Measurements from ENCODE around the gene PPT1. TPM values are rescaled to one million over a fixed set of nuclear protein-coding genes. Genes with fewer than 3 reads are reported as not detected.
A peak's percentile ranks its signal among the peaks of the same experiment; 100 is the strongest.

Gene PPT1
- total and polyA plus RNA-seq, 3 donors from 2014 or later, result 67.0 to 112 (median 82.9) TPM

GRCh38 chr1:40133839-40134238 is 36.8 kb upstream of the PPT1 start:
- Histone ChIP-seq H3K36me3 (ENCODE audit: low read depth, missing control alignments) (no peaks in the 10 kb centered on the region), H3K4me3 (no peak overlapping the region), H3K27me3 (no peaks in the 10 kb centered on the region), H3K4me1 (no peaks in the 10 kb centered on the region), H3K27ac (no peak overlapping the region), H3K9me3 (no peaks in the 10 kb centered on the region)
- TF ChIP-seq POLR2A (IDR thresholded peaks at IDR 0.05), result no peak
- TF ChIP-seq CTCF (IDR thresholded peaks at IDR 0.05), result no peak
- intact Hi-C loops (cut with DNase I; ENCODE audit: low total_unique reads), result no loop called here
- WGBS, 2 donors, result 33 to 38% methylated on average over 2 of the region's 2 CpGs
- no peak for DNase-seq

- TF ChIP-seq CTCF (IDR thresholded peaks at IDR 0.05) (no peak), POLR2A (IDR thresholded peaks at IDR 0.05) (no peak)
- no peaks in the 10 kb centered on the region for H3K9me3 ChIP-seq
- no peak for DNase-seq
- H3K36me3 ChIP-seq (ENCODE audit: low read depth, missing control alignments), result no peaks in the 10 kb centered on the region
- WGBS, 2 donors, result 20 to 44% methylated on average over 16 to 21 of the region's 21 CpGs
- H3K4me3 ChIP-seq, result peak overlapping the region; percentile 29 to 46
- H3K27ac ChIP-seq, result no peak overlapping the region
- no peaks in the 10 kb centered on the region for H3K4me1 ChIP-seq
- intact Hi-C loops (cut with DNase I; ENCODE audit: low total_unique reads), result no loop called here
- no peaks in the 10 kb centered on the region for H3K27me3 ChIP-seq
Observed at GRCh38 chr1:40133312-40133665, 36.2 kb upstream of the PPT1 start.

GRCh38 chr1:40132383-40133311 is 35.6 kb upstream of the PPT1 start:
- intact Hi-C loops (cut with DNase I; ENCODE audit: low total_unique reads), result no loop called here
- TF ChIP-seq CTCF (IDR thresholded peaks at IDR 0.05) (no peak), POLR2A (IDR thresholded peaks at IDR 0.05) (no peak)
- Histone ChIP-seq H3K9me3 (no peaks in the 10 kb centered on the region), H3K36me3 (ENCODE audit: low read depth, missing control alignments) (no peaks in the 10 kb centered on the region), H3K4me1 (no peaks in the 10 kb centered on the region), H3K27me3 (no peaks in the 10 kb centered on the region), H3K4me3 (peak overlapping the region; percentile 29 to 46), H3K27ac (no peak overlapping the region)
- 15 to 17% methylated on average over 37 to 44 of the region's 44 CpGs for WGBS, 2 donors
- peak; percentile 38 for DNase-seq

- H3K27ac ChIP-seq, result no peak overlapping the region
- intact Hi-C loops (cut with DNase I; ENCODE audit: low total_unique reads), result no loop called here
- 16 to 44% methylated on average over 2 of the region's 2 CpGs for WGBS, 2 donors
- DNase-seq, result no peak
- H3K9me3 ChIP-seq, result no peaks in the 10 kb centered on the region
- no peaks in the 10 kb centered on the region for H3K36me3 ChIP-seq (ENCODE audit: low read depth, missing control alignments)
- no peaks in the 10 kb centered on the region for H3K27me3 ChIP-seq
- H3K4me1 ChIP-seq, result no peaks in the 10 kb centered on the region
- TF ChIP-seq CTCF (IDR thresholded peaks at IDR 0.05) (no peak), POLR2A (IDR thresholded peaks at IDR 0.05) (no peak)
- no peak overlapping the region for H3K4me3 ChIP-seq
Observed at GRCh38 chr1:40130892-40131291, 33.8 kb upstream of the PPT1 start.

GRCh38 chr1:40122855-40123254 is 25.8 kb upstream of the PPT1 start:
- no peaks in the 10 kb centered on the region for H3K27me3 ChIP-seq
- H3K4me3 ChIP-seq, result no peak overlapping the region
- no peaks in the 10 kb centered on the region for H3K9me3 ChIP-seq
- no peak overlapping the region for H3K27ac ChIP-seq
- intact Hi-C loops (cut with DNase I; ENCODE audit: low total_unique reads), result no loop called here
- no peak for TF ChIP-seq POLR2A (IDR thresholded peaks at IDR 0.05)
- no peak for TF ChIP-seq CTCF (IDR thresholded peaks at IDR 0.05)
- DNase-seq, result no peak
- H3K4me1 ChIP-seq, result no peaks in the 10 kb centered on the region
- no peaks in the 10 kb centered on the region for H3K36me3 ChIP-seq (ENCODE audit: low read depth, missing control alignments)

All from testis (tissue), 3 donors.